ENCODE data around the gene SERPINE3. TPM values are rescaled to one million over a fixed set of nuclear protein-coding genes. Genes with fewer than 3 reads are reported as not detected.

Gene SERPINE3
- total RNA-seq, 1 donor from 2014 or later, result 0.12 TPM

DNA sequence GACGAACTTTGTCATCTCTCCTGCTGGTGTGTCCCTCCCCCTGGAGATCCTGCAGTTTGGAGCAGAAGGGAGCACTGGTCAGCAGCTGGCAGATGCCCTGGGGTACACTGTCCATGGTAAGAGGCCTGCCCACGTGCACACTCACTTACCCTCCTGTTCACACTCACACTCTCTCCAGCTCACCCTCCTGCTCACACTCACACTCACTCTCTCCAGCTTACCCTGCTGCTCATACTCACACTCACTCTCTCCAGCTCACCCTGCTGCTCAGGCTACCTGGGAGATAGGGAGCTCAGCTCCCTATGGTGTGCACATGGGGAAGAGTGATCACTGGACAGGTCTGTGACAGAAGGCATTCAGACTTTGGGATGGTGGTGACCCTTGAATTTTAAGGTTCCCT lies 1.7 kb downstream of the SERPINE3 start:
- Mint-ChIP-seq H3K4me1 (ENCODE audit: unreplicated experiment) (peaks cover 7% of the 10 kb centered on the region), H3K27me3 (no peaks in the 10 kb centered on the region), H3K9me3 (no peaks in the 10 kb centered on the region), H3K4me3 (no peak overlapping the region), H3K27ac (no peak overlapping the region), H3K36me3 (no peaks in the 10 kb centered on the region)
- no peak for TF ChIP-seq CTCF (conservative IDR thresholded peaks at IDR 0.05)
- no peak for DNase-seq (ENCODE audit: extremely low spot score, unreplicated experiment)

DNA sequence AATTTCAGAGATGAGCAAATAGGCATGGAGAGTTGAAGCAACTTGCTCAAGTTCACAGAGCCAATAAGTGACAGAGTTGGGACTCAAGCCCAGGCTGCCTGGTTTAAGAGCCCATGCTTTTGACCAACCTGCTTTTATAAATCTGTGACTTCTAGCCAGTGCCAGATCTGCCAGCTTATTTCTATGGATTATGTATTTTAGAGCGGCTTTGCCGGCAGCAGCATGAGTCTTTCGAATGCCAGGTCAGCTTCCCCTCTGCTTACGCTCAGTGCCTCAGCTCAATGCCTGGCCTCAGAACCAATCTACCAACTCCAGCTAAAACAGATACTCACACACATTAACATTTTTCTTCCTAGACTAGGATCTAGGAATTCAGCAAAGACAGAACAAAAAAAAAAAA lies 2.3 kb downstream of the SERPINE3 start:
- no peak overlapping the region for H3K4me3 Mint-ChIP-seq
- H3K36me3 Mint-ChIP-seq, result no peaks in the 10 kb centered on the region
- no peaks in the 10 kb centered on the region for H3K27me3 Mint-ChIP-seq
- peaks cover 7% of the 10 kb centered on the region for H3K4me1 Mint-ChIP-seq (ENCODE audit: unreplicated experiment)
- no peak for DNase-seq (ENCODE audit: extremely low spot score, unreplicated experiment)
- no peak for TF ChIP-seq CTCF (conservative IDR thresholded peaks at IDR 0.05)
- no peak overlapping the region for H3K27ac Mint-ChIP-seq
- H3K9me3 Mint-ChIP-seq, result no peaks in the 10 kb centered on the region

GRCh38 chr13:51342706-51343105 lies 3.2 kb downstream of the SERPINE3 start:
- Mint-ChIP-seq H3K4me1 (ENCODE audit: unreplicated experiment) (peaks cover 7% of the 10 kb centered on the region), H3K9me3 (no peaks in the 10 kb centered on the region), H3K27ac (no peak overlapping the region), H3K36me3 (no peaks in the 10 kb centered on the region), H3K4me3 (no peak overlapping the region), H3K27me3 (no peaks in the 10 kb centered on the region)
- no peak for TF ChIP-seq CTCF (conservative IDR thresholded peaks at IDR 0.05)
- no peak for DNase-seq (ENCODE audit: extremely low spot score, unreplicated experiment)

DNA sequence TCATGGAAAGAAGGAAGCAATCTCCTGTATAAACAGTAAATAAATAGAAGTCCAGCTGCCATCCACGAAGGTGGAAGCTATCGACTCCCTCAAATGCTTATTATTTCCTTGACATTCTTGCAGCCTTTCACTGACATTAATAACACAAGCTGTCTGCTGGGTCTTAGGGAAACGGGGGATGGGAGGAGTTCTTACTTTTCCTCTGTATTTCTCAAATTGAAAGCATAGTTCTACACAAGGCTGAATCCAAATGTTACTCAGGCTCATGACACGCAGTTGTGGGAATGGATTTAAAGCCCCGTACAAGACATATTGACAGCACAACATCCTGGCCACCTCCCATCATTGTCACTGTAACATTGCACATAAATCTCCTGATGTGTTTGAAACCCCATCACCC lies 4.0 kb downstream of the SERPINE3 start:
- Mint-ChIP-seq H3K27me3 (no peaks in the 10 kb centered on the region), H3K27ac (no peak overlapping the region), H3K36me3 (no peaks in the 10 kb centered on the region), H3K9me3 (no peaks in the 10 kb centered on the region), H3K4me1 (ENCODE audit: unreplicated experiment) (peaks cover 7% of the 10 kb centered on the region), H3K4me3 (no peak overlapping the region)
- TF ChIP-seq CTCF (conservative IDR thresholded peaks at IDR 0.05), result no peak
- no peak for DNase-seq (ENCODE audit: extremely low spot score, unreplicated experiment)

DNA sequence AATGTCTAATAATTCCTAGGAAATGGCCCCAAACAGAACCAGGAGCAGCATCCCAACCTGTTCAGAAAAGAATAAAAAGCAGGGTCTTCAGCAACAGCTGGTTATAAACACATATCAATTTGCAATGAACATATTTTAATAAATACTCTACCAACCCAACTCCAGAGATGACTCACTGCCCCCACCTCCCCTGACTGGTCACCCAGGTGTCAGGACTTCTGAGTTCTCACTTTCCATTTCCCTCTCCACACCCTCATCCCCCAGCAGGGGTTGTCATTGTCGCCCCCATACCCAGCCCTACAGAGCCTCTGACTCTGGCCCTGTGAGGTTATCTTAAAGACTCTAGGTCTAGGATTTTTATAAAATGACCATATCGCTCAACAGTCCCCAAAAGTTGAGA lies 6.9 kb downstream of the SERPINE3 start:
- TF ChIP-seq CTCF (conservative IDR thresholded peaks at IDR 0.05), result no peak
- DNase-seq (ENCODE audit: extremely low spot score, unreplicated experiment), result no peak
- H3K4me1 Mint-ChIP-seq (ENCODE audit: unreplicated experiment), result peaks cover 7% of the 10 kb centered on the region
- no peaks in the 10 kb centered on the region for H3K9me3 Mint-ChIP-seq
- no peak overlapping the region for H3K4me3 Mint-ChIP-seq
- H3K27me3 Mint-ChIP-seq, result no peaks in the 10 kb centered on the region
- no peaks in the 10 kb centered on the region for H3K36me3 Mint-ChIP-seq
- no peak overlapping the region for H3K27ac Mint-ChIP-seq

DNA sequence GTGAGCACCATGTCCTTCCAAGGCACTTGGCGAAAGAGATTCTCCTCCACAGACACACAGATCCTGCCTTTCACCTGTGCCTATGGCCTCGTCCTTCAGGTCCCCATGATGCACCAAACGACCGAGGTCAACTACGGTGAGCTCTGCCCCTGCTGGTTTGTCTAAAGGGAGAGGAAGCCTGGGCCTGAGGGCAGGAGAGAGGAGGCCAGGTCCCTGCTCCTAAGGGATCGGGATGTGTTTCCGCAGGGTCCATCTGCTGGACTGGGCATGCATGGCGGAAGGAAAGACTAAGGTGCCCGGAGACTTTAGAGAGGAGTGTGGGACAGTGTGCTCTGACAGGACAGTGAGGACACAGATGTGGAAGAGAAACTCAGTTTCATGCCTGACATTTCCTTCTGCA lies 7.6 kb downstream of the SERPINE3 start:
- H3K4me3 Mint-ChIP-seq, result no peak overlapping the region
- DNase-seq (ENCODE audit: extremely low spot score, unreplicated experiment), result no peak
- no peaks in the 10 kb centered on the region for H3K36me3 Mint-ChIP-seq
- H3K27me3 Mint-ChIP-seq, result no peaks in the 10 kb centered on the region
- peaks cover 7% of the 10 kb centered on the region for H3K4me1 Mint-ChIP-seq (ENCODE audit: unreplicated experiment)
- TF ChIP-seq CTCF (conservative IDR thresholded peaks at IDR 0.05), result no peak
- no peak overlapping the region for H3K27ac Mint-ChIP-seq
- H3K9me3 Mint-ChIP-seq, result no peaks in the 10 kb centered on the region

Measured in type B pancreatic cell (in vitro differentiated cells).